Activated CD4-positive, alpha-beta T cell treated with anti-CD3 and anti-CD28 coated beads, Interleukin-2, amount 50 U/mL, for 16 hours (primary cell): Measurements from ENCODE around the gene UGT1A4.

Source experiments
- DNase-seq: peaks from one replicate; pipeline ENCODE4 v3.0.0-alpha.2; 2020

The UGT1A4 gene

GRCh38 chr2:233814056-233814835, 95.7 kb downstream of the UGT1A4 start:
- DNase-seq: no peak

- no peak for DNase-seq
These were observed 97.3 kb downstream of the UGT1A4 start for GRCh38 chr2:233815861-233816260.

DNA sequence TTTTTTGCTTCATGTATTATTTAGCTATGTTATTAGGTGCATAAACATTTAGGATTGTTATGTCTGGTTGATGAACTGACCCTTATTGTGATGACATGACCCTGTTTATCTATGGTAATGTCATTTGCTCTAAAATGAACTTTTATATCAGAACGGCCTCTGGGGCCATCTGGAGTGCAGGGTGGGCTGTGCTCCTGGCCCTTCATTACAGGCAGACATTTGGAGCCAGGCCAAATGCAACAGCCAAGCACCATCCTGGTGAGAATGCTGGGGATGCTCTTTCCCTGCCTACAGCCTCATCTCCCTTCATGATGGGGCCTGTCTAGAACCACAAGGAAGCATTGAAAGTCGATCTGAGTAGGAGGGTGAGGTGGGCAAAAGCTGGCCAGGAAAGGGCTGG, 97.8 kb downstream of the UGT1A4 start:
- no peak for DNase-seq

- no peak for DNase-seq
These were observed 98.2 kb downstream of the UGT1A4 start for GRCh38 chr2:233816771-233817170.

DNA sequence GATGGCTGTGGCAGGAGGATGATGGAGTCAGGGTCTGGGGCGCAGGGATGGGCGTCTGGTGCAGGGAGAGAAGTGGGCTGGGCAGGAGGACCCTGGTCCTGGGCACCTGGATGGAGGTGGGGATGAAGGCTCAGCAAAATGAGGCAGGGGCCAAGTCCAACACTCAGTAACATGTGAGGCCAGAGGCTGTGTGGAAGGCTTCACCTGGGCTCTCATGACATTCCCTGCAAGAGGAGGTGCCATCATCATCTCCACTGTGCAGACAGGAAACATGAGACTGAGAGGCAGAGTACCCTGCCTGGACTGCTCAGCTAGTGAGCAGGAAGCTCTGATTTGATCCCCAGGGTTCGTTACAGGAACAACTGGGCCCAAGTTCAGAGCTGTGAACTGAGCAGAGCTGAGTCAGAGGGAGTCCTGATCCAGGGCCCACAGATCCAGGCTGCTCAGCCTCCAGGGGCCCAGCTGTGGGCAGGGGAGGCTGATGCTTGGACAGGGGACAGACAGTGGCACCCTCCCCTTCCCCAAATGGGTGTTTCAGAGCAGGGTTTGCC, 98.9 kb downstream of the UGT1A4 start:
- no peak for DNase-seq

- no peak for DNase-seq
These were observed 99.6 kb downstream of the UGT1A4 start for GRCh38 chr2:233817995-233818638.

DNA sequence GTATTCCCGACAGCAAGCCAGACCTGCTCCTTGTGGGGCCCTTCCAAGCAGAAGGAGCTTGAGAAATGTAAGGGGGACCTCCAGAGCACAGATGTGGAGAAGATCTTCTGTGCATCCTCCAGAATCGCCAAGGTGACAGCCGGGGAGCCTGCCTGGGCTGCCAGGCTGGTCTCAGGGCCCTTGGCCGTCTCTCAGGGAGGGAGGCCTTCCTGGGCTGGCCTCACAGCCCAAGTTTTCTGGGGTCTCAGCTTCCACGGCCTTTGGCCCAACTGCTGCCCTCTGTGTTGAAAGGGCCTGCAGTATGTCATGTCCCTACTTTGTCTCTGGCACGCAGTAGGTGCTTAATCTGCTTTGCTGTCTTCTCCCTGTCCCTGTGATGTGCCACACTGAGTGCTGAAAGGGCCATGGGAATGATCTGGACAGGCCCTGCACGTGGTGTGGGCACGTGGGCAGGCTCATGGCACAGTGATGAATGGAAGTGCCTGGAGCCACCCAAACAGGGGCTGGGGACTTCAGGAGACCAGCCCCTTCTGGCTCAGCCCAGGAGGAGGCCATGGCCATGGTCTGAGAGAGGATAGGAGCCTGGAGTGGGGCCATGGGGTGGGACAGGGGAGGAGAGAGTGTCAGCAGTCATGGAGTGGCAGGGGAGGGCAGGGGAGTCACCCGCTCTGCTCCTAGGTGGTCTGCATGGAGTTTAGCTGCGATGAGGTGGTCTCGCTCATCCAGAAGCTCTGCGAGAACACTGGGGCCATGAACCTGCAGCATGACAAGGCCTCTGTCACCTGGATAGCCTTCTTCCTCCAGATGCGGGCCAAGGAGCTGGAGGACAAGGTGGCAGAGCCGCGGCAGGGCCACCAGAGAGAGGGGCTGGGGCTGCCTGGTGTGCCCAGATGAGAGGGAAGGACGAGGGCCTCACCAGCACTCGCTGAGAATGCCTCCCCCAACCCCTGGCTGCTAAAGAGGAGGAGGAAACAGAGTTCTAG, 100.4 kb downstream of the UGT1A4 start:
- no peak for DNase-seq

DNA sequence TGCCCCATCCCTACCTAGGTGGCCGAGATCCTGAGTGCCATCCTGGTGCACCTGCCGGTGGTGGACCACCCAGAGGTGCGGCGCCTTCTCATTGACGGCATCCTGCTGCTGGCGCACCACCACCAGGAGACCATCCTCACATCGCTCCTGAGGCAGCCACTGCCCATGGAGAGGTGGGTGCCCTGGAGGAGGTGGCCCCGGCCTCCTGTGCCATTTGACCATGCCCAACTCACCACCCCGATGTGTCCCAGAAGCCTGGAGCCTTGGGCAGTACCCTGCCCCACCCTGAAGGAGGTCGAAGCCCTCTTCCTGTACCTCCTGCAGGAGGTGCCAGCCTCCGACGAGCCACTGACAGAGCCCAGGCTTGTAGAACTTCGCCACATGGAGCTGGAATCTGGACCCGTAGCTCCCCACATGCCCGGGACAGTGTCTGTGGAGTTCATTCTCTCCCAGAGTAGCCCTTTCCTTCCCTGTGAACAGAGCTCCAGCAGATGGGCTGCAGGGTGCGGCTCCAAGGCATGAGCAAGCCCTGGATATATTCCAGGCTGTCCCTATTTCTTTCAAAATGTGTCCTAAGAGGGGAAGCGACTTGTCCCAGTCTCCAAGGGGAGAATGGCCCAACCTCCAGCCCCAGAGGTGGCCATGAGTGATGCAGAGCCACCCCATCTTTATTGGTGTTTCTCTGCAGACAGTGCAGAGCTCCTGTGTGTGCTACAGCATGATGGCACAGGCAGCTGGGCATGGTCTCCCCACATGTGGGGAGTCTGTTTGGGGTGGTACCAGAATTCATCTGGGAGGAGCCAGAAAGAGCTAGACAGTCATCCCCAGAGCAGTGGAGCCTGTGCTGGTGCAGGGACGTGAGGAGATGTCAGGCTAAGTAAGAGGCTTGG, 101.6 kb downstream of the UGT1A4 start:
- DNase-seq: no peak

DNA sequence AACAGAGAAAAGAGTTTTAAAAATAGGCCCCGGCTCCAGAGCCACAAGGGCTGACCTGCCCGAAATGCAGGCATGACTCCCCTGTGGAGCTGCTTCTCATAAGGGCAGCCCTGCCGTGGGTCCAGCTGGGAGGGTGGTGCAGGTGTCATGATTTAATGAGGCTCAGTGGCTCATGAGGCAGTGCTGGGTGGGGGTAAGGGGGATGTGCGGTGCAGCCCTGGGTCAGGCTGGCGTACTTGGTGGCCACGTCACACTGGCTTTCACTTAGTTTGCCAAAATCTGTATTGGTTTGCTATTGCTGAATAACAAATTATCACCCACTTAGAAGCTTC, 102.2 kb downstream of the UGT1A4 start:
- DNase-seq: no peak

- DNase-seq: no peak
These were observed 102.7 kb downstream of the UGT1A4 start for GRCh38 chr2:233821196-233821595.

DNA sequence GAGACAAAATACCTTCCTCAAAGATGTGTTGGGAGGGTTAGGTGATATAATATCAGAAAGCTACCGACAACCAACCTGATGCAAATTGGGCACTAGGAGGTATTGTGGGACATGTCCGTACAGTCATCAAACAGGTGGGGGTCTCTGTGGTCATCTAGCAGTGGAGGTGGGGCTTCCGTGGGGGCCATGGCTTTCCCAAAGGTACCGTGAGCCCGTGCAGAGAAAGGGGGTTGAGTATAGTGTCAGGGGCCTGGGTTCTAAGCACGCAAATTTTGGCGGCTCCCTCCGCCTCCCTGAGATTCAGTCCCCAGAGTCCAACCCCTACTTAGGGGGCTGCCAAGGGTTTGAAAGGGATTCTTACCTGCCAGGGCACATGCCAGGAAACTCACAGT, 103.2 kb downstream of the UGT1A4 start:
- DNase-seq: no peak

DNA sequence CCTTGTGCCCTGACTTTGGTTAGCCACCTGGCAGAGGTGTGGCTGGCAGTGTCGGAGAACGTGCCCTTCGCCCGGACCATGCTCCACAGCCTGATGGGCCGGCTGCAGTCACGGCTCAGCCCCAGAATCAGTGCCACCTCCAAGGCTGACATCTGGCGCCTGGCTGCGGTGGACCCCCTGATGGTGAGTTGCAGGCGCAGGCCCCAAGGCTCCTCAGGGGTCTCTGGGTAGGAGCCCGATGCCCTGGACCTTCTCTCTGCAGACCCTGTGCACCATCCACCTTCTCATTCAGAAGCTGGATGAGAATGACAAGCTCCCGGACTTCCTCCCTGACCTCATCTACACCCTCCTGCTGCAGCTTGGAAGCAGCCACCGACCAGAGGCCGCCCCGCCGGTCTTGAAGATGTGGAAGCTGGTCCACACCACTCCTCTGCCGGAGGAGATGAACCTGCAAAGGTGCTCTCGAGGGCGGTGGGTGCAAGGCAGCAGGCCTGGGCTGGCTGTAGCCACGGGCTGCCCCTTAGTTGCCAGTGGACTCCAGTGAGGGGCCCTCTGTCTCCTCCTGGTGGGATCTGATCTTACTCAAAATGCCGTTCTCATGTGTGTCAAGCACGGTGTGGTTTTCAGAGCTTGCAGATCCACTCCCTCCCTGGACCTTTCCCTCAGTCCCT, 103.7 kb downstream of the UGT1A4 start:
- DNase-seq: no peak
